Epithelial cell of proximal tubule (primary cell): ENCODE results near the gene LAPTM5. TPM values are rescaled to one million over a fixed set of nuclear protein-coding genes. Genes with fewer than 3 reads are reported as not detected.

Source experiments
- DNase-seq: peaks from one replicate; pipeline ENCODE4 v3.0.0-alpha.2; 2011; ENCODE audit warnings: low read depth
- H3K4me3 ChIP-seq: 2 replicates; pipeline ENCODE4 v1.5.1; 2011; ENCODE audit warnings: low read depth, mild to moderate bottlenecking, low read length
- CTCF ChIP-seq: conservative IDR thresholded peaks from 2 replicates; pipeline ENCODE4 v1.5.1; 2012; ENCODE audit warnings: low read depth, mild to moderate bottlenecking, low read length
- total RNA-seq: library from RNA; depleted of rRNA; stranded (reverse); fragments of >200 nt; gene quantifications from 2 replicates; pipeline ENCODE4 v1.2.3, GENCODE V29; 2015

Gene LAPTM5
- total RNA-seq, 1 donor from 2014 or later = 2.4 TPM

DNA sequence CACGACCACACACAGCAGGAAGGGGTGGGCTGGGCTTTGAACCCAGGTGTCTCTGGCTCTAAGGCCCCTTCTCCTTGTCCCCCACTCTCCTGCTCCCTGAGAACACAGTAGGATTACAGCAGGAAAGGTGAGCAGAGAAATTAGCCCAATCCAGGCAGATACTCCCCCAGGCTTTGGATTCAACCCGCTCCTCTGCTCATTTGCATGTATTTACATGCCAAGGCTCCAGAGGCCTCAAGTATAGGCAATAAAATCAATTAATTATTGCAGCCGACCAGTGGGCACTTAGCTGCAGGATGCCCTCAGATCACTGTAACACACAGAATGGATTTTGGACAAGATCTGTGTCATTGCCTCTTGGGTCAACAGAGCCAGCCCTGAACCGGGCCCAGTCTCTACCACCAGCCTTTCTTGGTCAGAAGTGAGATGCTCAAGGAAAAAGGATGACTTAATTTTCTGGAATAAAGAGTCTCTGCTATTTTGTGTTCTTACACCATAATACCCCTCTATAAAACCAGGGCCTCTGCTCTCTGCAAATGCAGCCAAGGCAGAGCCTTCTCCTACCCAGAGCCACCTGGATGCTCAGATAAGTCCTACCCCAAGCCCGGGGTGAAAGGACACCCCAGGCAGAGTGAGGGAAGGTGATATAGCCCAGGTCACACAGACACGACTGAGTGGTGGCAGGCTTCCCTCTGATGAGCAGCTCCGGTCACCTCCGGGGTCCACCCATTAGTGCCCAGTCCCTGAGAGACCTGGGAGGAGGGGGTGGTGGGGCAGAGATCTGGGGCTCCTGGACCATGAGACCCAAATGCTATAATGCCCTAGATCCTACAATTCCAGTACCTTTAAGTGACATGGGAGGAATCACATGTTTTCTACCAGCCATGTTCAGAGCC, 63.0 kb downstream of the LAPTM5 start:
- no peak overlapping the region for H3K4me3 ChIP-seq
- TF ChIP-seq CTCF = no peak
- DNase-seq = no peak

DNA sequence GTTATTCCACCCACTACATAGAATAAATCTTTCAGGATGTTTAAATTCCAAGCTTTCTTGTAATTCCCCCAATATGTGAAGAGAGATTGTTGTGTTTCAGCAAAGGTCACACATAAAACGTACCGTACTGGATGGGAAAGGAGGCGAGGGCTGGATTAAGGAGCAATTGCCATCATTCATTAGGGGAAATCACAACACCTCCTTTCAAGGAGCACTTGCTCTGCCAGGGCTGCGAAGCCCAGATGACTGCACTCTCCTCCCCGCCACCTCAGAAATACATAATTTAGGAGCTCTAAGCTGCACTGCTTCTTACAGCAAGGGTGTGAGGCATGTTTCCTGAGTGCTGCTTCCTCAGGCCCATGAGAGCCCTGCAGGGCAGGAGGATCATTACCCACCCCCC, 63.8 kb downstream of the LAPTM5 start:
- no peak for DNase-seq
- TF ChIP-seq CTCF = no peak
- H3K4me3 ChIP-seq = no peak overlapping the region

- TF ChIP-seq CTCF = no peak
- no peak overlapping the region for H3K4me3 ChIP-seq
- no peak for DNase-seq
Measured at GRCh38 chr1:30693366-30693765, 64.2 kb downstream of the LAPTM5 start.

DNA sequence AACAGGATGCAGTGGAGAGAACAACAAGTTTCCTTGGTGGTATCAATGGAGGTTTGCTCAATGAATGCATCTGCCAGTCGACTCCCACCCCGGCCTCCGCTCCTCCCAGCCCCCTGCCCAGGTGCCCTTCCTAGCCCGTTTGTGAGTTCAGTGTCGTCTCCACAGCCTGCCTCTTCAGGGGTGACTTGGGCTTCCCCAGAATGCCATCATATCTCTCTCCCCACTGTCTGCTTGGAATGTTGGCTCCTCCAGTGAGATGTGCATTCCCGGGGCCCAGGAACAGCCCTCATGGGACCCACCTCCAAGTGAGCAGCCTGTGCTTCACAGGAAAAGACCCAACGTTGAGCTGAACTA, 64.6 kb downstream of the LAPTM5 start:
- DNase-seq = no peak
- no peak overlapping the region for H3K4me3 ChIP-seq
- TF ChIP-seq CTCF = no peak

- H3K4me3 ChIP-seq = no peak overlapping the region
- no peak for TF ChIP-seq CTCF
- DNase-seq = no peak
Measured at GRCh38 chr1:30692201-30692947, 65.2 kb downstream of the LAPTM5 start.

DNA sequence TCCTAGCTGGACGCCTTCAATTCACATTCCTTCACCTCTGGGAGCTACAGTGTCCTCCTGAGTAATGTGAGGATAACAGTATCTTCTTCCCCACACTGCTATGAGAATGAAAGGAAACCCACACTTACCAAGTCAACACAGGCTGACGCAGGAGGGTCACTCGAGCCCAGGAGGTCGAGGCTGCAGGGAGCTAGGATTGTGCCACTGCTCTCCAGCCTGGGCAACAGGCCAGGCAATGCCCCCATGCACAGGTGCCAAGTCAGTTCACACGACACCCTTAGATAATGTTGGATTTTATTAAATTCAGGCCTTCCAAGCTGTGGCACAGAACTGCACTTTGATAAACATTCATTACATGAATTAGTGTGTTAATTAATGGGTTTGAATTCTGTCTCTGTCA, 66.1 kb downstream of the LAPTM5 start:
- H3K4me3 ChIP-seq = no peak overlapping the region
- TF ChIP-seq CTCF = no peak
- DNase-seq = no peak
